HG02938 (cell line): ENCODE data around the gene SAXO2.
"Not testable (repeated sequence)": the region's sequence is repeated elsewhere in the genome, so short reads cannot be mapped to it uniquely, and the experiment has no call there.

Experiments
- ATAC-seq: cut with Tn5 transposase; IDR thresholded peaks from one replicate; pipeline ENCODE4 v1.9.1; 2021; ENCODE audit warnings: mild to moderate bottlenecking, moderate library complexity; ENCODE audit not compliant: unreplicated experiment

SAXO2 gene

GRCh38 chr15:82284381-82284780 lies 21.8 kb downstream of the SAXO2 start:
- not testable (repeated sequence) for ATAC-seq

GRCh38 chr15:82286475-82286874 lies 23.9 kb downstream of the SAXO2 start:
- ATAC-seq = peak; percentile 97

- ATAC-seq = not testable (repeated sequence)
These were observed 25.6 kb downstream of the SAXO2 start for GRCh38 chr15:82288202-82288601.

- no peak for ATAC-seq
These were observed 29.7 kb downstream of the SAXO2 start for GRCh38 chr15:82292271-82292670.

- no peak for ATAC-seq
These were observed 31.6 kb downstream of the SAXO2 start for GRCh38 chr15:82294061-82294690.

- no peak for ATAC-seq
These were observed 34.9 kb downstream of the SAXO2 start for GRCh38 chr15:82297546-82297945.

GRCh38 chr15:82298032-82298431 lies 35.4 kb downstream of the SAXO2 start:
- ATAC-seq = no peak

- ATAC-seq = no peak
These were observed 35.9 kb downstream of the SAXO2 start for GRCh38 chr15:82298520-82298919.

- not testable (repeated sequence) for ATAC-seq
These were observed 36.9 kb downstream of the SAXO2 start for GRCh38 chr15:82299511-82299914.

GRCh38 chr15:82300326-82300725 lies 37.7 kb downstream of the SAXO2 start:
- ATAC-seq = not testable (repeated sequence)

- no peak for ATAC-seq
These were observed 38.3 kb downstream of the SAXO2 start for GRCh38 chr15:82300883-82301282.

GRCh38 chr15:82301296-82302016 lies 38.8 kb downstream of the SAXO2 start:
- ATAC-seq = no peak

GRCh38 chr15:82303956-82304777 lies 41.5 kb downstream of the SAXO2 start:
- ATAC-seq = no peak

- no peak for ATAC-seq
These were observed 42.1 kb downstream of the SAXO2 start for GRCh38 chr15:82304778-82305090.

- ATAC-seq = no peak
These were observed 43.0 kb downstream of the SAXO2 start for GRCh38 chr15:82305621-82306048.

GRCh38 chr15:82306791-82307713 lies 44.4 kb downstream of the SAXO2 start:
- no peak for ATAC-seq

GRCh38 chr15:82307714-82308081 lies 45.1 kb downstream of the SAXO2 start:
- no peak for ATAC-seq

GRCh38 chr15:82309802-82310201 lies 47.2 kb downstream of the SAXO2 start:
- no peak for ATAC-seq

GRCh38 chr15:82311321-82311720 lies 48.7 kb downstream of the SAXO2 start:
- not testable (repeated sequence) for ATAC-seq

GRCh38 chr15:82312586-82313349 lies 50.1 kb downstream of the SAXO2 start:
- no peak for ATAC-seq
